GM23338 (cell line): ENCODE data around the gene PIK3AP1.

Experiments
- CREB1 ChIP-seq: fragments of 250-450 bp; sonication (Bioruptor Pico); IDR thresholded peaks from 2 replicates; pipeline ENCODE4 v1.5.0; 2020; ENCODE audit warnings: low read depth, mild to moderate bottlenecking, moderate library complexity
- EZH2 ChIP-seq: fragments of 200-600 bp; sonication (generic); IDR thresholded peaks from one replicate; pipeline ENCODE4 v1.8.0; 2017; ENCODE audit warnings: antibody characterized with exemption, mild to moderate bottlenecking, low read depth; ENCODE audit not compliant: unreplicated experiment
- EZH2phosphoT487 ChIP-seq: fragments of 200-600 bp; sonication (generic); IDR thresholded peaks from one replicate; pipeline ENCODE4 v1.8.1; 2018; ENCODE audit warnings: antibody characterized with exemption; ENCODE audit not compliant: unreplicated experiment
- JUNB ChIP-seq: IDR thresholded peaks from one replicate; pipeline ENCODE4 v1.6.1; 2016; ENCODE audit warnings: antibody characterized with exemption; ENCODE audit not compliant: unreplicated experiment
- NANOG ChIP-seq: IDR thresholded peaks from 2 replicates; pipeline ENCODE4 v1.6.1; 2016; ENCODE audit warnings: antibody characterized with exemption, borderline replicate concordance
- POLR2AphosphoS5 ChIP-seq: IDR thresholded peaks from 2 replicates; pipeline ENCODE4 v1.6.1; 2016; ENCODE audit warnings: antibody characterized with exemption, low read depth
- STAT1 ChIP-seq: IDR thresholded peaks from one replicate; pipeline ENCODE4 v1.6.1; 2016; ENCODE audit warnings: antibody characterized with exemption; ENCODE audit not compliant: unreplicated experiment
- ZNF114 ChIP-seq: fragments of 250-450 bp; sonication (Bioruptor Pico); IDR thresholded peaks from 2 replicates; pipeline ENCODE4 v1.5.0; 2020; ENCODE audit warnings: mild to moderate bottlenecking, moderate library complexity
- ZNF331 ChIP-seq: fragments of 250-450 bp; sonication (Bioruptor Pico); IDR thresholded peaks from 2 replicates; pipeline ENCODE4 v1.5.0; 2020; ENCODE audit warnings: low read depth, mild to moderate bottlenecking, moderate library complexity
- TF ChIP-seq, protein P1 (sequence below), 2 experiments: fragments of 200-600 bp in 1 of 2; sonication (generic) in 1 of 2; conservative IDR thresholded peaks; 2 replicates each; pipeline versions ENCODE4 v1.5.1 to v1.6.1; 2016 to 2017; ENCODE audit warnings: antibody characterized with exemption in 2 of 2, low read depth in 2 of 2, mild to moderate bottlenecking in 2 of 2, moderate library complexity in 1 of 2
- TF ChIP-seq, protein P2 (sequence below): IDR thresholded peaks from one replicate; pipeline ENCODE4 v1.6.1; 2018; ENCODE audit warnings: antibody characterized with exemption; ENCODE audit not compliant: unreplicated experiment
- TF ChIP-seq, protein P3 (sequence below): IDR thresholded peaks from 2 replicates; pipeline ENCODE4 v1.6.1; 2016; ENCODE audit warnings: antibody characterized with exemption
- TF ChIP-seq, protein P4 (sequence below): fragments of 250-450 bp; sonication (Bioruptor Pico); IDR thresholded peaks from 2 replicates; pipeline ENCODE4 v1.5.0; 2020; ENCODE audit warnings: mild to moderate bottlenecking, moderate library complexity

DNA sequence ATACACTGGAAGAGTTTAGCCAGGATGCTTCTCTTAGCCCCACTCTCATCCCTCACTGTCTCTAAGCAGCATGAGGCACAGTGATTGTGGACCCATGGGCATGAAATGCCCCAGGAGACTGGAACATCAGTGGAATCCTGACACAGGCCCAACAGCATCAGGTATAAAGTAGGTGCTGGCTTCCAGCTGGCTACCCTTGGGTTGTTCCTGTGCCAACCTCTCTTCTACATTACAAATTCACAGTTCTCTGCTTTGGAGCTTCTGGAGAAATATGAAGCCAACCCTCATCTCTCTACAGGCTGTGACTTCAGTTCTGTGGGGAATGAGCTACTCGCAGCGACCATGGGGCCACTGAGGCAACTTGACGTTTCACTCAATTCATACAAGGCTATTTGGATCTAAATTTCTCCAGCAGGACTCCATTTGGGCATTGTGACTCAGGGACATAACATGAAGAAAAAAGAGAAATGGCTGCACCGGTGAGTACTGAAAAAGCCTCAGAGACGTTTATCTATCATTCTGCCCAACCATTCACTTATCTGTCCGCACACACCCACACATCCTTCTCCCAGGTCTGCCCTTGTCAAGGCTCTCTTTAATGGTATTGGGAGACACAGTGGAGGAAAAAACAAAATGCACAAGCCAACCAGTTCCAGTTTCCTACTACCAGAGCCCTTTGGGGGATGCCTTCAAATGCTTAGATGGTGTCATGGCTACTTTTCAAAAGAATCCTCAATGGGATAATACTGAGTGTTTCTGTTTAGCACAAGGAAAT lies 98.1 kb downstream of the PIK3AP1 start:
- TF ChIP-seq, protein P1, sequence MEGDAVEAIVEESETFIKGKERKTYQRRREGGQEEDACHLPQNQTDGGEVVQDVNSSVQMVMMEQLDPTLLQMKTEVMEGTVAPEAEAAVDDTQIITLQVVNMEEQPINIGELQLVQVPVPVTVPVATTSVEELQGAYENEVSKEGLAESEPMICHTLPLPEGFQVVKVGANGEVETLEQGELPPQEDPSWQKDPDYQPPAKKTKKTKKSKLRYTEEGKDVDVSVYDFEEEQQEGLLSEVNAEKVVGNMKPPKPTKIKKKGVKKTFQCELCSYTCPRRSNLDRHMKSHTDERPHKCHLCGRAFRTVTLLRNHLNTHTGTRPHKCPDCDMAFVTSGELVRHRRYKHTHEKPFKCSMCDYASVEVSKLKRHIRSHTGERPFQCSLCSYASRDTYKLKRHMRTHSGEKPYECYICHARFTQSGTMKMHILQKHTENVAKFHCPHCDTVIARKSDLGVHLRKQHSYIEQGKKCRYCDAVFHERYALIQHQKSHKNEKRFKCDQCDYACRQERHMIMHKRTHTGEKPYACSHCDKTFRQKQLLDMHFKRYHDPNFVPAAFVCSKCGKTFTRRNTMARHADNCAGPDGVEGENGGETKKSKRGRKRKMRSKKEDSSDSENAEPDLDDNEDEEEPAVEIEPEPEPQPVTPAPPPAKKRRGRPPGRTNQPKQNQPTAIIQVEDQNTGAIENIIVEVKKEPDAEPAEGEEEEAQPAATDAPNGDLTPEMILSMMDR (conservative IDR thresholded peaks at IDR 0.05; ENCODE audit: low read depth in 2 of 2) = no peak
- no peak for TF ChIP-seq POLR2AphosphoS5
- no peak for TF ChIP-seq EZH2
- no peak for TF ChIP-seq EZH2phosphoT487
- TF ChIP-seq, protein P2, sequence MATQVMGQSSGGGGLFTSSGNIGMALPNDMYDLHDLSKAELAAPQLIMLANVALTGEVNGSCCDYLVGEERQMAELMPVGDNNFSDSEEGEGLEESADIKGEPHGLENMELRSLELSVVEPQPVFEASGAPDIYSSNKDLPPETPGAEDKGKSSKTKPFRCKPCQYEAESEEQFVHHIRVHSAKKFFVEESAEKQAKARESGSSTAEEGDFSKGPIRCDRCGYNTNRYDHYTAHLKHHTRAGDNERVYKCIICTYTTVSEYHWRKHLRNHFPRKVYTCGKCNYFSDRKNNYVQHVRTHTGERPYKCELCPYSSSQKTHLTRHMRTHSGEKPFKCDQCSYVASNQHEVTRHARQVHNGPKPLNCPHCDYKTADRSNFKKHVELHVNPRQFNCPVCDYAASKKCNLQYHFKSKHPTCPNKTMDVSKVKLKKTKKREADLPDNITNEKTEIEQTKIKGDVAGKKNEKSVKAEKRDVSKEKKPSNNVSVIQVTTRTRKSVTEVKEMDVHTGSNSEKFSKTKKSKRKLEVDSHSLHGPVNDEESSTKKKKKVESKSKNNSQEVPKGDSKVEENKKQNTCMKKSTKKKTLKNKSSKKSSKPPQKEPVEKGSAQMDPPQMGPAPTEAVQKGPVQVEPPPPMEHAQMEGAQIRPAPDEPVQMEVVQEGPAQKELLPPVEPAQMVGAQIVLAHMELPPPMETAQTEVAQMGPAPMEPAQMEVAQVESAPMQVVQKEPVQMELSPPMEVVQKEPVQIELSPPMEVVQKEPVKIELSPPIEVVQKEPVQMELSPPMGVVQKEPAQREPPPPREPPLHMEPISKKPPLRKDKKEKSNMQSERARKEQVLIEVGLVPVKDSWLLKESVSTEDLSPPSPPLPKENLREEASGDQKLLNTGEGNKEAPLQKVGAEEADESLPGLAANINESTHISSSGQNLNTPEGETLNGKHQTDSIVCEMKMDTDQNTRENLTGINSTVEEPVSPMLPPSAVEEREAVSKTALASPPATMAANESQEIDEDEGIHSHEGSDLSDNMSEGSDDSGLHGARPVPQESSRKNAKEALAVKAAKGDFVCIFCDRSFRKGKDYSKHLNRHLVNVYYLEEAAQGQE = no peak
- TF ChIP-seq, protein P3, sequence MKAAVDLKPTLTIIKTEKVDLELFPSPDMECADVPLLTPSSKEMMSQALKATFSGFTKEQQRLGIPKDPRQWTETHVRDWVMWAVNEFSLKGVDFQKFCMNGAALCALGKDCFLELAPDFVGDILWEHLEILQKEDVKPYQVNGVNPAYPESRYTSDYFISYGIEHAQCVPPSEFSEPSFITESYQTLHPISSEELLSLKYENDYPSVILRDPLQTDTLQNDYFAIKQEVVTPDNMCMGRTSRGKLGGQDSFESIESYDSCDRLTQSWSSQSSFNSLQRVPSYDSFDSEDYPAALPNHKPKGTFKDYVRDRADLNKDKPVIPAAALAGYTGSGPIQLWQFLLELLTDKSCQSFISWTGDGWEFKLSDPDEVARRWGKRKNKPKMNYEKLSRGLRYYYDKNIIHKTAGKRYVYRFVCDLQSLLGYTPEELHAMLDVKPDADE = no peak
- TF ChIP-seq CREB1 (CRISPR knock-in tag) = no peak
- no peak for TF ChIP-seq ZNF114 (CRISPR knock-in tag)
- no peak for TF ChIP-seq ZNF331 (CRISPR knock-in tag)
- no peak for TF ChIP-seq NANOG
- TF ChIP-seq JUNB = no peak
- TF ChIP-seq, protein P4, sequence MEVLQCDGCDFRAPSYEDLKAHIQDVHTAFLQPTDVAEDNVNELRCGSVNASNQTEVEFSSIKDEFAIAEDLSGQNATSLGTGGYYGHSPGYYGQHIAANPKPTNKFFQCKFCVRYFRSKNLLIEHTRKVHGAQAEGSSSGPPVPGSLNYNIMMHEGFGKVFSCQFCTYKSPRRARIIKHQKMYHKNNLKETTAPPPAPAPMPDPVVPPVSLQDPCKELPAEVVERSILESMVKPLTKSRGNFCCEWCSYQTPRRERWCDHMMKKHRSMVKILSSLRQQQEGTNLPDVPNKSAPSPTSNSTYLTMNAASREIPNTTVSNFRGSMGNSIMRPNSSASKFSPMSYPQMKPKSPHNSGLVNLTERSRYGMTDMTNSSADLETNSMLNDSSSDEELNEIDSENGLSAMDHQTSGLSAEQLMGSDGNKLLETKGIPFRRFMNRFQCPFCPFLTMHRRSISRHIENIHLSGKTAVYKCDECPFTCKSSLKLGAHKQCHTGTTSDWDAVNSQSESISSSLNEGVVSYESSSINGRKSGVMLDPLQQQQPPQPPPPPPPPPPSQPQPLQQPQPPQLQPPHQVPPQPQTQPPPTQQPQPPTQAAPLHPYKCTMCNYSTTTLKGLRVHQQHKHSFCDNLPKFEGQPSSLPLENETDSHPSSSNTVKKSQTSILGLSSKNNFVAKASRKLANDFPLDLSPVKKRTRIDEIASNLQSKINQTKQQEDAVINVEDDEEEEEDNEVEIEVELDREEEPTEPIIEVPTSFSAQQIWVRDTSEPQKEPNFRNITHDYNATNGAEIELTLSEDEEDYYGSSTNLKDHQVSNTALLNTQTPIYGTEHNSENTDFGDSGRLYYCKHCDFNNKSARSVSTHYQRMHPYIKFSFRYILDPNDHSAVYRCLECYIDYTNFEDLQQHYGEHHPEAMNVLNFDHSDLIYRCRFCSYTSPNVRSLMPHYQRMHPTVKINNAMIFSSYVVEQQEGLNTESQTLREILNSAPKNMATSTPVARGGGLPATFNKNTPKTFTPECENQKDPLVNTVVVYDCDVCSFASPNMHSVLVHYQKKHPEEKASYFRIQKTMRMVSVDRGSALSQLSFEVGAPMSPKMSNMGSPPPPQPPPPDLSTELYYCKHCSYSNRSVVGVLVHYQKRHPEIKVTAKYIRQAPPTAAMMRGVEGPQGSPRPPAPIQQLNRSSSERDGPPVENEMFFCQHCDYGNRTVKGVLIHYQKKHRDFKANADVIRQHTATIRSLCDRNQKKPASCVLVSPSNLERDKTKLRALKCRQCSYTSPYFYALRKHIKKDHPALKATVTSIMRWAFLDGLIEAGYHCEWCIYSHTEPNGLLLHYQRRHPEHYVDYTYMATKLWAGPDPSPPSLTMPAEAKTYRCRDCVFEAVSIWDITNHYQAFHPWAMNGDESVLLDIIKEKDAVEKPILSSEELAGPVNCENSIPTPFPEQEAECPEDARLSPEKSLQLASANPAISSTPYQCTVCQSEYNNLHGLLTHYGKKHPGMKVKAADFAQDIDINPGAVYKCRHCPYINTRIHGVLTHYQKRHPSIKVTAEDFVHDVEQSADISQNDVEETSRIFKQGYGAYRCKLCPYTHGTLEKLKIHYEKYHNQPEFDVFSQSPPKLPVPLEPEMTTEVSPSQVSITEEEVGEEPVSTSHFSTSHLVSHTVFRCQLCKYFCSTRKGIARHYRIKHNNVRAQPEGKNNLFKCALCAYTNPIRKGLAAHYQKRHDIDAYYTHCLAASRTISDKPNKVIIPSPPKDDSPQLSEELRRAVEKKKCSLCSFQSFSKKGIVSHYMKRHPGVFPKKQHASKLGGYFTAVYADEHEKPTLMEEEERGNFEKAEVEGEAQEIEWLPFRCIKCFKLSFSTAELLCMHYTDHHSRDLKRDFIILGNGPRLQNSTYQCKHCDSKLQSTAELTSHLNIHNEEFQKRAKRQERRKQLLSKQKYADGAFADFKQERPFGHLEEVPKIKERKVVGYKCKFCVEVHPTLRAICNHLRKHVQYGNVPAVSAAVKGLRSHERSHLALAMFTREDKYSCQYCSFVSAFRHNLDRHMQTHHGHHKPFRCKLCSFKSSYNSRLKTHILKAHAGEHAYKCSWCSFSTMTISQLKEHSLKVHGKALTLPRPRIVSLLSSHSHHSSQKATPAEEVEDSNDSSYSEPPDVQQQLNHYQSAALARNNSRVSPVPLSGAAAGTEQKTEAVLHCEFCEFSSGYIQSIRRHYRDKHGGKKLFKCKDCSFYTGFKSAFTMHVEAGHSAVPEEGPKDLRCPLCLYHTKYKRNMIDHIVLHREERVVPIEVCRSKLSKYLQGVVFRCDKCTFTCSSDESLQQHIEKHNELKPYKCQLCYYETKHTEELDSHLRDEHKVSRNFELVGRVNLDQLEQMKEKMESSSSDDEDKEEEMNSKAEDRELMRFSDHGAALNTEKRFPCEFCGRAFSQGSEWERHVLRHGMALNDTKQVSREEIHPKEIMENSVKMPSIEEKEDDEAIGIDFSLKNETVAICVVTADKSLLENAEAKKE (CRISPR knock-in tag) = no peak
- no peak for TF ChIP-seq STAT1
